ENCODE results near the gene IRAK3. TPM values are rescaled to one million over a fixed set of nuclear protein-coding genes. Genes with fewer than 3 reads are reported as not detected.
"Not testable (repeated sequence)": the region's sequence is repeated elsewhere in the genome, so short reads cannot be mapped to it uniquely, and the experiment has no call there.

The IRAK3 gene
- total RNA-seq, 4 donors from 2014 or later, result 12.2 to 21.5 (median 13.6) TPM

DNA sequence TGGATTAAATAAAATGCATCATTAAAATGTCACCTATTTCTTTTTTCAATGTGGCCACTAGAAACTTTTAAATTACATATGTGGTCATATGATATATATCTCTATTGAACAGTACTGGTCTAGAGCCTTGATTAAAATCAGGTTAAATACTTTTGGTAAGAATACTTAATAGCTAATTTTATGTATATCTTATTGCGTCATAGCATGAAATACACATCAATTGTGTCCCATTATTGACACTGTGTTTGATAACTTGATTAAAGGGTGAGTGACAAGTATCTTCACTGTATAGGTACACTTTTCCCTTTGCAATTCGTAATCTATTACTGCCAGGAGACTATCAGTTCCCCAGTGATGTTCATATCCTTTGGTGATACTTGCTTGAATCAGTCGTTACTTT is 108.9 kb downstream of the IRAK3 start:
- Histone ChIP-seq H3K9me3 (no peaks in the 10 kb centered on the region), H3K4me3 (no peak overlapping the region), H3K36me3 (no peaks in the 10 kb centered on the region), H3K4me1 (peaks cover 2 to 12% (median 10%) of the 10 kb centered on the region in 4 donors), H3K27ac (replicated peaks in 1 of 4) (no peak overlapping the region), H3K27me3 (no peaks in the 10 kb centered on the region)
- intact Hi-C loops (cut with DNase I), result loop anchor here (10.0 kb wide), 1 partner anchor 143 kb away; no protein-coding TSS in a partner anchor
- DNase-seq (ENCODE audit: extremely low spot score), result no peak
- 89% methylated on average over 3 of the region's 3 CpGs for WGBS
- no peak for TF ChIP-seq EP300 (IDR thresholded peaks at IDR 0.05)
- TF ChIP-seq, protein P1, sequence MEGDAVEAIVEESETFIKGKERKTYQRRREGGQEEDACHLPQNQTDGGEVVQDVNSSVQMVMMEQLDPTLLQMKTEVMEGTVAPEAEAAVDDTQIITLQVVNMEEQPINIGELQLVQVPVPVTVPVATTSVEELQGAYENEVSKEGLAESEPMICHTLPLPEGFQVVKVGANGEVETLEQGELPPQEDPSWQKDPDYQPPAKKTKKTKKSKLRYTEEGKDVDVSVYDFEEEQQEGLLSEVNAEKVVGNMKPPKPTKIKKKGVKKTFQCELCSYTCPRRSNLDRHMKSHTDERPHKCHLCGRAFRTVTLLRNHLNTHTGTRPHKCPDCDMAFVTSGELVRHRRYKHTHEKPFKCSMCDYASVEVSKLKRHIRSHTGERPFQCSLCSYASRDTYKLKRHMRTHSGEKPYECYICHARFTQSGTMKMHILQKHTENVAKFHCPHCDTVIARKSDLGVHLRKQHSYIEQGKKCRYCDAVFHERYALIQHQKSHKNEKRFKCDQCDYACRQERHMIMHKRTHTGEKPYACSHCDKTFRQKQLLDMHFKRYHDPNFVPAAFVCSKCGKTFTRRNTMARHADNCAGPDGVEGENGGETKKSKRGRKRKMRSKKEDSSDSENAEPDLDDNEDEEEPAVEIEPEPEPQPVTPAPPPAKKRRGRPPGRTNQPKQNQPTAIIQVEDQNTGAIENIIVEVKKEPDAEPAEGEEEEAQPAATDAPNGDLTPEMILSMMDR (IDR thresholded peaks at IDR 0.05), result no peak
- no peak for TF ChIP-seq POLR2A (IDR thresholded peaks at IDR 0.05; ENCODE audit: low read depth)
- TF ChIP-seq POLR2AphosphoS5 (IDR thresholded peaks at IDR 0.05), result no peak

DNA sequence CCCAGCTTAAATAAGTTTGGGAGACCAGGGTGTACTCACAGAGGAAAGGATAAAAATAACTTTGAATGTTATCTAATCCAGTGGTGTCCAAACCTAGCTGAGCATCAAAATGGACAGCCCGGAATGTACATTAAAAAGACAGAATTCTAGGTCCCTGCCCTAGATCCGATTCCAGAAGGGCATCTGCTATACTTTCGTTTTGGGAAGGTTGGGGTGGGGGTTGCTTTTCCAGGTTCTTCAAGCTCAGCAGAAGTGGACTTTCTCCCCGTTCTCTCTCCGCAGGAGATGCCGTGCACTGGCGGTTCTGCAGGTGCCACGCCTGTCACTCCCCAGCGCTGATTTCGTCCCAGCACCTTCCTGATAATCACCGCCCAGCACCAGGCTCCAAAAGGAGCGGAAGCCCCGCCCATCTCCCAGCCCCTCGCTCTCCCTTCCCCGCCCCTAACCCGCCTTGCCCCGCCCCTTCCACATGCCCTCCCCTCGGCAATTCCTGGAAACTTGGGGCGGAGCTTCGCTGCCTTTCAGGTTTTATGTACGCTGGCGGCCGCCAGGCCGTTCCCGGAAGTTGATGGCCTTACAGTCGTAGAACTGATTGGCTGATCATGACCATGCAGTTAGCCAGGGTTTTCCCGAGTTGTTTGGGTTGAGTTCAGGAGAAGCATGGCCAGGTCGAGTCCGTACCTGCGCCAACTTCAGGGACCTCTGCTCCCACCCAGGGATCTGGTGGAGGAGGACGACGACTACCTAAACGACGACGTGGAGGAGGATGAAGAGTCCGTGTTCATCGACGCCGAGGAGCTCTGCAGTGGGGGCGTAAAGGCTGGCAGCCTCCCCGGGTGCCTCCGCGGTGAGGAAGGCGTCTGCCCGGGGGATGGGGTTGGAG is 113.2 kb downstream of the IRAK3 start, which contains the start of gene HELB:
TSS of gene HELB (plus strand) at position 550 of the 883 bp plus-strand sequence. CDS start at position 661, 111 bp downstream.
- peak within 1 kb of the TSS; percentile 62 to 86 (median 76) for H3K4me3 ChIP-seq
- 1% methylated on average over 41 of the region's 45 CpGs for WGBS

DNA sequence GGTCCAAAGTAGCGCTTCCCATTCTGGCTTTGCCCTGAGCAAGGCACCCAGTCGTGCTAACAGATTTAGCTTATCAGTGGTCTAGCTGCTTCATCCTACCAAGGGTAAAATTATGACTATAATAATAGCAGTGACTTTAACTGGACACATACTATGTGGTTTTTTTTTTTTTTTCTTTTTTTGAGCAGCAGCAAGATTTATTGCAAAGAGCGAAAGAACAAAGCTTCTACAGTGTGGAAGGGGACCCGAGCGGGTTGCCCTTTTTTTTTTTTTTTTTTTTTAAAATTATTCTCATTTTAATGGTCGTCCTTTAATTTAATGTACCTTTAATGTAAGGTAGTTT is 113.8 kb downstream of the IRAK3 start:
- Histone ChIP-seq H3K4me1 (peaks cover 11 to 29% (median 20%) of the 10 kb centered on the region in 4 donors), H3K27me3 (no peaks in the 10 kb centered on the region), H3K36me3 (no peaks in the 10 kb centered on the region), H3K27ac (replicated peaks in 1 of 4) (peak overlapping the region; percentile 66 to 86 (median 80)), H3K4me3 (peak overlapping the region; percentile 62 to 86 (median 76)), H3K9me3 (no peaks in the 10 kb centered on the region)
- intact Hi-C loops (cut with DNase I), result loop anchor here (10.0 kb wide), 1 partner anchor 178 kb away; no protein-coding TSS in a partner anchor
- TF ChIP-seq, protein P1 (IDR thresholded peaks at IDR 0.05), result no peak
- TF ChIP-seq EP300 (IDR thresholded peaks at IDR 0.05), result no peak
- no peak for TF ChIP-seq POLR2A (IDR thresholded peaks at IDR 0.05; ENCODE audit: low read depth)
- TF ChIP-seq POLR2AphosphoS5 (IDR thresholded peaks at IDR 0.05), result no peak
- no peak for DNase-seq (ENCODE audit: extremely low spot score)
- WGBS, result 14% methylated on average over 6 of the region's 6 CpGs

More for the DNA sequence above, 113.2 kb downstream of the IRAK3 start, which contains the start of gene HELB:
- no peaks in the 10 kb centered on the region for H3K36me3 ChIP-seq
- peaks cover 11 to 29% (median 20%) of the 10 kb centered on the region in 4 donors for H3K4me1 ChIP-seq
- DNase-seq (ENCODE audit: extremely low spot score), result peak; percentile 99
- H3K27me3 ChIP-seq, result no peaks in the 10 kb centered on the region
- H3K9me3 ChIP-seq, result no peaks in the 10 kb centered on the region
- TF ChIP-seq, protein P1 (IDR thresholded peaks at IDR 0.05), result no peak
- peak; percentile 75 to 87 for TF ChIP-seq POLR2AphosphoS5 (IDR thresholded peaks at IDR 0.05)
- intact Hi-C loops (cut with DNase I), result loop anchor here (10.0 kb wide), 1 partner anchor 177 kb away; no protein-coding TSS in a partner anchor
- peak within 1 kb of the TSS; percentile 66 to 86 (median 80) for H3K27ac ChIP-seq (replicated peaks in 1 of 4)

DNA sequence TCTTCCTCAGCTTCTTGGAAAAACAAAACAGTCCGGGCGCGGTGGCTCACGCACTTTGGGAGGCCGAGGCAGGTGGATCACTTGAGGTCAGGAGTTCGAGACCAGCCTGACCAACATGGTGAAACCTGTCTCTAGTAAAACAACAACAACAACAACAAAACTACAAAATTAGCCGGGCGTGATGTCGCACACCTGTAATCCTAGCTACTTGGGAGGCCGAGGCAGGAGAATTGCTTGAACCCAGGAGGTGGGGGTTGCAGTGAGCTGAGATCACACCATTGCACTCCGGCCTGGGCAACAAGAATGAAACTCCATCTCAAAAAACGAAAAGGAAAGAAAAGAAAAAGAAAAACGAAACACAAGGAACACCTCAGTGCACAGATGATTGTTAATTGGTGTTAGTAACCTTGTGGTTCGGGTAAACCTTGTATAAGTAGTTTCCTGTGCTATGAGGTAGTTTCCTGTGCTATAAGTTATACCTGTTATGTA is 114.3 kb downstream of the IRAK3 start:
- Histone ChIP-seq H3K4me1 (peaks cover 11 to 29% (median 20%) of the 10 kb centered on the region in 4 donors), H3K4me3 (peak overlapping the region in 3 of 4 donors; percentile 62 to 86 (median 72)), H3K27ac (replicated peaks in 1 of 4) (peak overlapping the region in 2 of 4 donors; percentile 79 to 86)
- DNase-seq (ENCODE audit: extremely low spot score); H3K36me3 ChIP-seq; H3K27me3 ChIP-seq; H3K9me3 ChIP-seq: not testable (repeated sequence)
- 81% methylated on average over 14 of the region's 14 CpGs for WGBS
- intact Hi-C loops (cut with DNase I), result loop anchor here (10.0 kb wide), 1 partner anchor 179 kb away; no protein-coding TSS in a partner anchor

Other genes starting within 250 kb of the IRAK3 start
- 10 to 100 TPM in 1 of 4 donors, 1 to 10 TPM in 3; 5.8 to 12.6 (median 7.8) TPM for gene LLPH, start 58.5 kb upstream of the IRAK3 start, total RNA-seq
- 100 to 1,000 TPM in 3 of 4 donors, 10 to 100 TPM in 1; 92.2 to 156 (median 115) TPM for gene TMBIM4, start 19.2 kb upstream of the IRAK3 start, total RNA-seq
- 1 to 10 TPM; 1.3 to 5.0 (median 1.9) TPM for gene HELB, start 113.3 kb downstream of the IRAK3 start, total RNA-seq

Measured in esophagus muscularis mucosa (tissue), 4 donors.